ENCODE results near the gene TADA2B. TPM values are rescaled to one million over a fixed set of nuclear protein-coding genes. Genes with fewer than 3 reads are reported as not detected.
A peak's percentile ranks its signal among the peaks of the same experiment; 100 is the strongest.

The TADA2B gene
- total RNA-seq, 1 donor from 2014 or later = 31.8 TPM

GRCh38 chr4:7066006-7066405, 22.8 kb downstream of the TADA2B start:
- no peak for TF ChIP-seq CTCF (IDR thresholded peaks at IDR 0.05)
- H3K4me3 Mint-ChIP-seq = peak overlapping the region; percentile 95
- ATAC-seq (ENCODE audit: low read depth) (no peak), DNase-seq (no peak)
- H3K27ac Mint-ChIP-seq = no peak overlapping the region
- H3K4me1 Mint-ChIP-seq = peaks cover 44% of the 10 kb centered on the region
- peaks cover 49% of the 10 kb centered on the region for H3K36me3 Mint-ChIP-seq (ENCODE audit: low read depth)
- intact Hi-C loops (cut with micrococcal nuclease) = loop anchor here (10.0 kb wide), 1 partner anchor 491 kb away; the partner anchor contains the start of gene MAN2B2
- no peaks in the 10 kb centered on the region for H3K9me3 Mint-ChIP-seq
- no peaks in the 10 kb centered on the region for H3K27me3 Mint-ChIP-seq
- CTCF ChIA-PET = interaction anchor here (1.7 kb wide), 1 partner anchor 23 kb away, joined by 7 read pairs; the partner anchor contains the start of gene TADA2B
- POLR2A ChIA-PET = interaction anchor here (0.7 to 6.5 kb wide), 4 partner anchors 21 to 491 kb away, joined by 3 to 132 read pairs (median 34); partner anchors contain the start of genes TADA2B and TBC1D14

- H3K4me3 Mint-ChIP-seq = peak overlapping the region; percentile 95
- no peak overlapping the region for H3K27ac Mint-ChIP-seq
- H3K36me3 Mint-ChIP-seq (ENCODE audit: low read depth) = peaks cover 44% of the 10 kb centered on the region
- POLR2A ChIA-PET = interaction anchor here (0.7 to 6.5 kb wide), 9 partner anchors 22 to 425 kb away, joined by 3 to 132 read pairs (median 19); partner anchors contain the start of genes BLOC1S4, MRFAP1, MRFAP1L1 and TADA2B
- DNase-seq = no peak
- H3K27me3 Mint-ChIP-seq = no peaks in the 10 kb centered on the region
- intact Hi-C loops (cut with micrococcal nuclease) = loop anchor here (10.0 kb wide), 1 partner anchor 492 kb away; the partner anchor contains the start of gene MAN2B2
- ATAC-seq (ENCODE audit: low read depth) = no peak
- CTCF ChIA-PET = interaction anchor here (1.2 to 2.1 kb wide), 2 partner anchors 21 to 24 kb away, joined by 6 to 11 read pairs; partner anchors contain the start of gene TADA2B
- TF ChIP-seq CTCF (IDR thresholded peaks at IDR 0.05) = no peak
- peaks cover 44% of the 10 kb centered on the region for H3K4me1 Mint-ChIP-seq
- no peaks in the 10 kb centered on the region for H3K9me3 Mint-ChIP-seq
Measured at GRCh38 chr4:7066493-7066892, 23.3 kb downstream of the TADA2B start.

- ChIA-PET CTCF (interaction anchor here (1.2 to 6.9 kb wide), 4 partner anchors 22 to 348 kb away, joined by 6 to 77 read pairs (median 29); partner anchors contain the start of genes BLOC1S4 and TADA2B), POLR2A (interaction anchor here (0.7 to 6.5 kb wide), 20 partner anchors 17 to 798 kb away, joined by 3 to 132 read pairs (median 9); partner anchors contain the start of genes BLOC1S4, KIAA0232, MRFAP1 and MRFAP1L1)
- no peak for TF ChIP-seq CTCF (IDR thresholded peaks at IDR 0.05)
- intact Hi-C loops (cut with micrococcal nuclease) = loop anchor here (10.0 kb wide), 1 partner anchor 492 kb away; the partner anchor contains the start of gene MAN2B2
- H3K9me3 Mint-ChIP-seq = no peaks in the 10 kb centered on the region
- peak overlapping the region; percentile 79 for H3K27ac Mint-ChIP-seq
- H3K4me3 Mint-ChIP-seq = peak overlapping the region; percentile 95
- H3K4me1 Mint-ChIP-seq = peaks cover 44% of the 10 kb centered on the region
- H3K36me3 Mint-ChIP-seq (ENCODE audit: low read depth) = peaks cover 38% of the 10 kb centered on the region
- no peak for DNase-seq
- no peak for ATAC-seq (ENCODE audit: low read depth)
- no peaks in the 10 kb centered on the region for H3K27me3 Mint-ChIP-seq
Measured at GRCh38 chr4:7067126-7067451, 23.9 kb downstream of the TADA2B start.

GRCh38 chr4:7067452-7068278, 24.5 kb downstream of the TADA2B start, which contains the start of gene GRPEL1:
Gene GRPEL1, minus strand, starts transcription at chr4:7068064. Its CDS starts 32 bp downstream, at chr4:7068032.
- peaks cover 44% of the 10 kb centered on the region for H3K4me1 Mint-ChIP-seq
- H3K36me3 Mint-ChIP-seq (ENCODE audit: low read depth) = peaks cover 34% of the 10 kb centered on the region
- no peak for TF ChIP-seq CTCF (IDR thresholded peaks at IDR 0.05)
- ChIA-PET POLR2A (interaction anchor here (0.5 to 6.5 kb wide), 27 partner anchors 9 to 798 kb away, joined by 3 to 132 read pairs (median 7); partner anchors contain the start of genes BLOC1S4, KIAA0232, MRFAP1 and MRFAP1L1), CTCF (interaction anchor here (1.0 to 6.9 kb wide), 6 partner anchors 22 to 349 kb away, joined by 4 to 77 read pairs (median 8); partner anchors contain the start of genes BLOC1S4 and TADA2B)
- H3K27me3 Mint-ChIP-seq = no peaks in the 10 kb centered on the region
- intact Hi-C loops (cut with micrococcal nuclease) = loop anchor here (1.0 to 10.0 kb wide), 11 partner anchors 24 to 493 kb away; partner anchors contain the start of genes BLOC1S4, KIAA0232, MAN2B2 and MRFAP1
- peak; percentile 91 for ATAC-seq (ENCODE audit: low read depth)
- H3K27ac Mint-ChIP-seq = peak within 1 kb of the TSS; percentile 90
- H3K4me3 Mint-ChIP-seq = peak within 1 kb of the TSS; percentile 95
- peak; percentile 100 for DNase-seq
- H3K9me3 Mint-ChIP-seq = no peaks in the 10 kb centered on the region

All from activated B cell treated with CpG ODN at 0.5 μM for 24 hours (primary cell).